ENCODE measurements around the gene GBGT1.

GBGT1 gene

DNA sequence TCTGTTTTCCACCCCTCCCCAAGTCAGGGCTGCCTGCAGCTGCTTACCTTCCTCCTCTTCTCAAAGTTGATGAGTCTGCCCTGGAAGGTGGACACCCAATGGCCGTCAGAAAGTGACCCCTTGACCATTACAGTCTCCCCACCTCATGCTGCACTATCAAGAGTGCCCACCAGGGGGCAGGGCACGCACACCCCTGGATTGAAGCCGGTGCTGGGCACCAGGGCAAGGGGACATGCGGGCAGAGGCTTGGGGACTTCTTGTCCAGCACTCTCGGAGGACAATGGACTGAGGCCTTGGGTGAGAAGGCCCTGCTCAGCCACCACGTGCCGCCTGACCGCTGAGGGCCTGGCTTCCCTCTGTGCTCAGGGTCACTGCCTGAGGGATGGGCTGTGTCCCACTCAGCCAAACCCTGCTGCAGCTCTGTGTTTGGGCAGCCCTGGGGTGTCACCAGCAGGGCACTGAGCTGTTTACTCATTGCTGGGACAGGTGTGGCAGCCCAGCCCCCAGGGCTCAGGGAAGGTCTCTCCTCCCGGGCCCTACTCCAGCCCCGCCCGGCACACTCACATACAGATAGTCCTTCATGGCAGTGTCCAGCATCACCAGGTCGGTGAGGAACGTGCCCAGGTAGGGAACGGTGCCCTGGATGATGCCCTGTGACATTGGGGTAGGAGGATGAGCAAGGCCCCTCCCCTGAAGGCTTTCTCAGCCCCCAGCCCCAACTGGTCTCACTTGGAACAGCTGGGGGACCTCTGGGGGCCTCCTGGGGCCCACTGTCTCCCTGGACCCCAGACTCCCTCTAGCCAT, 60.3 kb downstream of the GBGT1 start:
- DNase-seq (ENCODE audit: low spot score) = no peak
